ENCODE results near the gene LYRM9.

Gene LYRM9

DNA sequence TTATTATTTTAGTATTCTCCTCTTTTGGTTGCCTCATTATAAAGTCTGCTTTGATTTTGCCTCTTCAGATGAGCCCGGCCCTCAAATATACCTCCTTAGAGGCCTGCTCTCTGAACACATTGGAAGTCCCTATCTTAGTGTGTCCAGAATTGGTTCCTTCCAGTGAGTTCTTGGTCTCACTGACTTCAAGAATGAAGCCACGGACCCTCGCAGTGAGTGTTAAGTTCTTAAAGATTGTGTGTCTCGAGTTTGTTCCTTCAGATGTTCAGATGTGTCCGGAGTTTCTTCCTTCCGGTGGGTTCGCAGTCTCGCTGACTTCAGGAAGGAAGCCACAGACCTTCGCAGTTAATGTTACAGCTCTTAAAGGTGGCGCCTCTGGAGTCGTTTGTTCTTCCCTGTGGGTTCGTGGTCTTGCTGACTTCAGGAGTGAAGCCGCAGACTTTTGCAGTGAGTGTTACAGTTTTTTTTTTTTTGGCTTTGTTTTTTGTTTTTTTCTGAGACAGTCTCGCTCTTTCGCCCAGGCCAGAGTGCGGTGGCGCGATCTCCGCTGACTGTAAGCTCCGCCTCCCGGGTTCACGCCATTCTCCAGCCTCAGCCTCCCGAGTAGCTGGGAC lies 47.0 kb downstream of the LYRM9 start:
- TF ChIP-seq GATA3 (IDR thresholded peaks at IDR 0.05; ENCODE audit: low read depth, low read length) (no peak), GATA2 (IDR thresholded peaks at IDR 0.05; ENCODE audit: low read depth, low read length) (no peak)

- TF ChIP-seq GATA3 (IDR thresholded peaks at IDR 0.05; ENCODE audit: low read depth, low read length) (no peak), GATA2 (IDR thresholded peaks at IDR 0.05; ENCODE audit: low read depth, low read length) (no peak)
Observed at GRCh38 chr17:27845264-27846041, 47.7 kb downstream of the LYRM9 start.

DNA sequence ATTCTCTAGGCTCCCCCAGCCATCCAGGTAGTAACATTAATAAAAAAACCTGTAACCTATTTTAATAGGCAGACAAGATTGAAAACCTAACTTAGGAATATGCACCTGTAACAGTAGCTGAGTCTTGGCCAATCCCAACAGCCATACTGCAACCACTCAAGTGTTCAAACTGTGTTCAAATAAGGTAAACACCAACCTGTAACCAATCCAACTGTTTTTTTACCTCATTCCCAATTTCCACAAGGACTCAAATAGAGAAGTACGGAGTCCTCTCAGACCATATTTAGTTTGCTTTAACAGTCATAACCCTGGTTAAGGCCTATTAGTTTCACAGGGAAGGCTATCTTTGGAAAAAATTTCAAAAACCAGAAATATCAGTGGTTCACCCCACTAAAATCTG lies 52.5 kb downstream of the LYRM9 start:
- TF ChIP-seq GATA2 (IDR thresholded peaks at IDR 0.05; ENCODE audit: low read depth, low read length) = no peak
- no peak for TF ChIP-seq GATA3 (IDR thresholded peaks at IDR 0.05; ENCODE audit: low read depth, low read length)

DNA sequence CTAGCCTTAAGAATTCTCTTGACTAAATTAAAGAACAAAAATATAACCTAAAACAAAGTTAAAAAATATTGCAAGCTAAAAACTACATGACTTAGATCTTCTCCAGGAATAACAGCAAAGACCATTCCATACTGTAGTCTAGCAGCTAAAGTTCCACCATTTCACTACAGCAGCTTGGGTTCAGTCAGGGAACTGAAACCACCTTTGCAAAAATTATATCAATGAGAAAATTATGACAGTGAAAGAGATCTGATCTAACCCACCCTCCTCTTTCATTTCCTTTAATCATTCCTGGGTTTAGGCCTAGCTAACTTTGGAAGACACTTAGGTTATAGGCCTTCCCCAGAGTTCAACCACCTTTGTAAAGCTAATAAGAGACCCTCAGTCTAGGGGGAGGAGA lies 56.5 kb downstream of the LYRM9 start:
- no peak for TF ChIP-seq GATA2 (IDR thresholded peaks at IDR 0.05; ENCODE audit: low read depth, low read length)
- no peak for TF ChIP-seq GATA3 (IDR thresholded peaks at IDR 0.05; ENCODE audit: low read depth, low read length)

GRCh38 chr17:27834571-27834970 lies 58.6 kb downstream of the LYRM9 start:
- TF ChIP-seq GATA3 (IDR thresholded peaks at IDR 0.05; ENCODE audit: low read depth, low read length) (no peak), GATA2 (IDR thresholded peaks at IDR 0.05; ENCODE audit: low read depth, low read length) (no peak)

GRCh38 chr17:27832831-27833230 lies 60.3 kb downstream of the LYRM9 start:
- TF ChIP-seq GATA2 (IDR thresholded peaks at IDR 0.05; ENCODE audit: low read depth, low read length) = no peak
- TF ChIP-seq GATA3 (IDR thresholded peaks at IDR 0.05; ENCODE audit: low read depth, low read length) = no peak
